Mammary epithelial cell (primary cell): ENCODE measurements around the gene SLC22A25.

Experiments used
- CTCF ChIP-seq, 2 donors: IDR thresholded peaks in 1 of 2; conservative IDR thresholded peaks in 1 of 2; 2 replicates each; pipeline ENCODE4 v1.5.1; 2011 to 2012; ENCODE audit warnings: inconsistent platforms in 2 of 2, low read length in 2 of 2, mild to moderate bottlenecking in 2 of 2, control low read depth in 1 of 2, low read depth in 1 of 2; ENCODE audit not compliant: insufficient read depth in 1 of 2; ENCODE audit errors: extremely low read depth in 1 of 2
- EZH2 ChIP-seq: IDR thresholded peaks from 2 replicates; pipeline ENCODE4 v1.6.1; 2012; ENCODE audit warnings: low read length, inconsistent platforms, borderline replicate concordance

GRCh38 chr11:63239254-63239653 lies 4.1 kb downstream of the SLC22A25 start:
- TF ChIP-seq CTCF (conservative IDR thresholded peaks at IDR 0.05 in 1 of 2, IDR thresholded peaks at IDR 0.05 in 1 of 2; ENCODE audit: extremely low read depth in 1 of 2, insufficient read depth in 1 of 2, low read depth in 1 of 2, low read length in 2 of 2): no peak
- no peak for TF ChIP-seq EZH2
